ENCODE measurements around the gene WRNIP1.

Gene WRNIP1

DNA sequence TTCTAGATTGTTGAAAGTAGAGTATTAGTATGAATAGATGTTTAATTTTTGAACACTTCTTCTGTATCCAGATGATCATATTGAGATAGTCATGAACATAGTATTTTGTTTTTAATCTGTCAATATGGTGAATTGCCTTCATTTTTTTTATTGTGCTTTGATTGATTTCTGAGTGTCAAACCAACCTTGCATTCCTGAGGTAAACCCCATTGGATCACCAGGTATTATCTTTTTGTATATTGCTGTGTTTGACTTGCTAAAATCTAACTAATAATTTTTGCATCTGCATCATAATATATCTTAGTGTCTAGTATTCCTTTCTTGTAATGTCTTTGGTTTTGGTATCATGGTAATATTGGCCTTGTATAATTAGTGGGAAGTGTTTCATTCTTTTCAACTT is 51.0 kb downstream of the WRNIP1 start:
- Histone ChIP-seq H3K27ac (ENCODE audit: insufficient read depth in 1 of 2, low read depth in 1 of 2, low read length in 2 of 2, poor library complexity in 1 of 2, severe bottlenecking in 2 of 2) (no peak overlapping the region), H3K36me3 (ENCODE audit: control insufficient read depth in 4 of 4, insufficient read depth in 4 of 4, low read length in 3 of 4) (no peaks in the 10 kb centered on the region), H3K27me3 (replicated peaks in 2 of 5; ENCODE audit: control insufficient read depth in 4 of 5, insufficient read depth in 5 of 5, low read length in 4 of 5) (no peaks in the 10 kb centered on the region), H3K4me1 (ENCODE audit: control extremely low read depth in 1 of 4, control insufficient read depth in 4 of 4, insufficient read depth in 4 of 4, low read length in 3 of 4) (peaks cover 30 to 47% (median 40%) of the 10 kb centered on the region in 4 experiments), H3K4me3 (ENCODE audit: control insufficient read depth in 1 of 7, extremely low read depth in 1 of 7, insufficient read depth in 4 of 7, low read depth in 2 of 7, low read length in 6 of 7) (no peak overlapping the region), H3K9me3 (ENCODE audit: control extremely low read depth in 1 of 5, control insufficient read depth in 4 of 5, insufficient read depth in 2 of 5, low read depth in 1 of 5, low read length in 4 of 5) (peaks cover 0 to 9% (median 0%) of the 10 kb centered on the region in 5 experiments)
- DNase-seq, result no peak
- CTCF ChIA-PET, result interaction anchor here (1.1 to 4.6 kb wide), 3 partner anchors 9 to 25 kb away, joined by 3 to 35 read pairs (median 3); no protein-coding TSS in a partner anchor
- POLR2A ChIA-PET, result no interaction called here

DNA sequence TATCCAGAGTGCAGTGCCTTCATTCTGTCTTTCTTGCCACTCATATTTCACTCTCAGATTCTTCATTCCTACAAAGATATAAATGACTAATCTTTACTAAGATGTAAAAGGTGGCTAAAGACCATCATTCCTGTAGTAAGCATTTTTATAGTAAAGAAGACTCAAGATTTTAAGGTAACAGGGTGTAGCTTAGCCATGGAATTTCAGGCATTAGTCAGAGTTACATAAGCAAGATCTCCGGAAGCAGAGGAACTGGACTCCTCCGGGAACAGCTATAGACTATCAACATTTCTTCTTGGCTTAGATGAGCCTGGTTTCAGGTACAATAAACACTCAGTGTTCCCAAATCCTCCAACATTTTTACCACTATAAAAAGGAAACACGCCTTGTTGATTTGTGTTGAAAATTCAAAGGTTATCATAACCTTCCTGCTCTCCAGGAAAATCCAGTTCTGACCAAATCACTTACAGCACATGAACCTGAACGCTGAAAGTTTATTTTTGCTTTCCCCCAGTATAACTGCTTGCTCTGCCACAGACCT is 52.8 kb downstream of the WRNIP1 start:
- H3K36me3 ChIP-seq (ENCODE audit: control insufficient read depth in 4 of 4, insufficient read depth in 4 of 4, low read length in 3 of 4), result no peaks in the 10 kb centered on the region
- peaks cover 41 to 62% (median 49%) of the 10 kb centered on the region in 4 experiments for H3K4me1 ChIP-seq (ENCODE audit: control extremely low read depth in 1 of 4, control insufficient read depth in 4 of 4, insufficient read depth in 4 of 4, low read length in 3 of 4)
- peak overlapping the region in 4 of 7 experiments; percentile 1 to 38 (median 18) for H3K4me3 ChIP-seq (ENCODE audit: control insufficient read depth in 1 of 7, extremely low read depth in 1 of 7, insufficient read depth in 4 of 7, low read depth in 2 of 7, low read length in 6 of 7)
- WGBS (ENCODE audit: insufficient coverage), result 30% methylated on average over 2 of the region's 4 CpGs
- ChIA-PET POLR2A (interaction anchor here (0.6 to 2.4 kb wide), 3 partner anchors 10 to 49 kb away, joined by 3 to 14 read pairs (median 4); partner anchors contain the start of gene SERPINB1), CTCF (interaction anchor here (0.7 to 4.6 kb wide), 12 partner anchors 8 to 28 kb away, joined by 3 to 35 read pairs (median 6); partner anchors contain the start of gene SERPINB1)
- H3K27ac ChIP-seq (ENCODE audit: insufficient read depth in 1 of 2, low read depth in 1 of 2, low read length in 2 of 2, poor library complexity in 1 of 2, severe bottlenecking in 2 of 2), result peak overlapping the region; percentile 92 to 96
- no peaks in the 10 kb centered on the region for H3K27me3 ChIP-seq (replicated peaks in 2 of 5; ENCODE audit: control insufficient read depth in 4 of 5, insufficient read depth in 5 of 5, low read length in 4 of 5)
- no peak for DNase-seq
- H3K9me3 ChIP-seq (ENCODE audit: control extremely low read depth in 1 of 5, control insufficient read depth in 4 of 5, insufficient read depth in 2 of 5, low read depth in 1 of 5, low read length in 4 of 5), result peaks cover 0 to 9% (median 0%) of the 10 kb centered on the region in 5 experiments

DNA sequence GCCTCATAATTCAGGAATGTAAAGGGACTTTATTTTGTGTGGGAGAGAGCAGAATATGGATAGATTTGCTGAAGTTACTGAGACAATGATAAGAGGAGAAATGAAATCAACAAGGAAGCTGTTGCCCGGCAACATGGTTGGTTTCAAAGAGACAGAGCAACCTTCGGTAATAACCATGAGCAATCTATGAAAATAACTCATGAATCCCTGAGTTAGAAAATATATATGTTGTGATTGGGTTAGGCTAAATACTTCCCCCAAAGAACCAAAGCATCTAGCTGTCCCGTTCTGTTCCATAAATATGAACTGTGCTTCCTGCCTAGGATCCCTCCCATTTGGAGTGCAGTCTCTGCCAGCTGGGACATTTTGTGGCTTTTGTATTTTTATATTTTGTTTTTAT is 53.4 kb downstream of the WRNIP1 start:
- peak overlapping the region in 3 of 7 experiments; percentile 1 to 38 (median 21) for H3K4me3 ChIP-seq (ENCODE audit: control insufficient read depth in 1 of 7, extremely low read depth in 1 of 7, insufficient read depth in 4 of 7, low read depth in 2 of 7, low read length in 6 of 7)
- ChIA-PET CTCF (interaction anchor here (0.8 to 4.6 kb wide), 13 partner anchors 10 to 36 kb away, joined by 3 to 35 read pairs (median 6); partner anchors contain the start of gene SERPINB1), POLR2A (interaction anchor here (0.6 to 2.4 kb wide), 4 partner anchors 10 to 49 kb away, joined by 3 to 14 read pairs (median 4); partner anchors contain the start of gene SERPINB1)
- peaks cover 0 to 3% (median under 1%) of the 10 kb centered on the region in 4 experiments for H3K36me3 ChIP-seq (ENCODE audit: control insufficient read depth in 4 of 4, insufficient read depth in 4 of 4, low read length in 3 of 4)
- no peaks in the 10 kb centered on the region for H3K27me3 ChIP-seq (replicated peaks in 2 of 5; ENCODE audit: control insufficient read depth in 4 of 5, insufficient read depth in 5 of 5, low read length in 4 of 5)
- H3K4me1 ChIP-seq (ENCODE audit: control extremely low read depth in 1 of 4, control insufficient read depth in 4 of 4, insufficient read depth in 4 of 4, low read length in 3 of 4), result peaks cover 41 to 68% (median 50%) of the 10 kb centered on the region in 4 experiments
- no CpG with 5 or more reads among the region's 3 CpGs for WGBS (ENCODE audit: insufficient coverage)
- DNase-seq, result peak; percentile 45 to 81 (median 74)
- peak overlapping the region; percentile 92 to 96 for H3K27ac ChIP-seq (ENCODE audit: insufficient read depth in 1 of 2, low read depth in 1 of 2, low read length in 2 of 2, poor library complexity in 1 of 2, severe bottlenecking in 2 of 2)
- peaks cover 0 to 10% (median 0%) of the 10 kb centered on the region in 5 experiments for H3K9me3 ChIP-seq (ENCODE audit: control extremely low read depth in 1 of 5, control insufficient read depth in 4 of 5, insufficient read depth in 2 of 5, low read depth in 1 of 5, low read length in 4 of 5)

DNA sequence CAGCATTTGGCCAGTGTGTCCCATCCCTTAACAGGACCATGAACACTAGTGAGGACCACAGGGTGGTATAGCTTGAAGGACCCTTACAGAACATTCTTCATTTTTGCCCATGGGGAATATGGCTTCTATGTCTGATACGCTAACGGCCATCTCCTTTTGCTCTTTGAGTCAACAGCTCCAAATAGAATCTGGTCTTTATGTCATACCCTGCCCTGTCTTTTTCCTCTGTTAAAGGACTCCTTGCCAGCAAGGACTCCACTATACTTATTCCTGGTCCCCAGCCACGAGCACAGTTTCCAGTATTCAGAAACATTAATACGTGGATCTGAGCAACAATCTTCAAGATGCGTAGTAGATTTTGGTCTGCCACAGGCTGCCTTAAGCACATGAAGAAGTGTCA is 53.9 kb downstream of the WRNIP1 start:
- DNase-seq, result no peak
- POLR2A ChIA-PET, result interaction anchor here (1.2 to 2.4 kb wide), 3 partner anchors 9 to 26 kb away, joined by 3 to 14 read pairs (median 4); partner anchors contain the start of gene SERPINB1
- Histone ChIP-seq H3K27ac (ENCODE audit: insufficient read depth in 1 of 2, low read depth in 1 of 2, low read length in 2 of 2, poor library complexity in 1 of 2, severe bottlenecking in 2 of 2) (peak overlapping the region; percentile 92 to 96), H3K36me3 (ENCODE audit: control insufficient read depth in 4 of 4, insufficient read depth in 4 of 4, low read length in 3 of 4) (peaks cover 0 to 3% (median under 1%) of the 10 kb centered on the region in 4 experiments), H3K4me1 (ENCODE audit: control extremely low read depth in 1 of 4, control insufficient read depth in 4 of 4, insufficient read depth in 4 of 4, low read length in 3 of 4) (peaks cover 41 to 72% (median 50%) of the 10 kb centered on the region in 4 experiments), H3K4me3 (ENCODE audit: control insufficient read depth in 1 of 7, extremely low read depth in 1 of 7, insufficient read depth in 4 of 7, low read depth in 2 of 7, low read length in 6 of 7) (peak overlapping the region in 1 of 7 experiments; percentile 1), H3K9me3 (ENCODE audit: control extremely low read depth in 1 of 5, control insufficient read depth in 4 of 5, insufficient read depth in 2 of 5, low read depth in 1 of 5, low read length in 4 of 5) (peaks cover 0 to 12% (median 0%) of the 10 kb centered on the region in 5 experiments), H3K27me3 (replicated peaks in 2 of 5; ENCODE audit: control insufficient read depth in 4 of 5, insufficient read depth in 5 of 5, low read length in 4 of 5) (no peaks in the 10 kb centered on the region)
- CTCF ChIA-PET, result interaction anchor here (0.8 to 4.6 kb wide), 13 partner anchors 9 to 36 kb away, joined by 3 to 35 read pairs (median 6); partner anchors contain the start of gene SERPINB1
- WGBS (ENCODE audit: insufficient coverage), result 97% methylated on average over 3 of the region's 5 CpGs

DNA sequence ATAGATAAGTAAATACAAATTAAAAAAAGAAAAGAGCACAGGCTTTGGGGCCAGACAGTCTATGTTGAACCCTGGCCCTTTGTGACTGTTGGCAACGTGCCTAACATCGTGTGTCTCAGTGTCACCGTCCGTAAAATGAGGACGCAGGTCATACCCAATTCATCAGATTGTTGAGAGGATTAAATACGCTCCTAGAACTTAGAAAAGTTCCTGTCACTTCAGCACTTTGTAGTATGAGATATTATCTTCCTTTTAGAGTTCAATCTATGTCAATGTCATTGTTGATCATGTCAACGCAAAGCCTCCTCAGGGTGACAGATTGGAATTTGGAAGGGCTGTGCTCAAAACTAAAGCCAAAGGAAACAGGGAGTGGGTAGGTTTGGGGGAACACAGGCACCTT is 54.8 kb downstream of the WRNIP1 start:
- POLR2A ChIA-PET, result interaction anchor here (0.6 to 2.4 kb wide), 6 partner anchors 14 to 29 kb away, joined by 3 to 14 read pairs (median 4); partner anchors contain the start of gene SERPINB1
- Histone ChIP-seq H3K27ac (ENCODE audit: insufficient read depth in 1 of 2, low read depth in 1 of 2, low read length in 2 of 2, poor library complexity in 1 of 2, severe bottlenecking in 2 of 2) (peak overlapping the region; percentile 92 to 96), H3K4me3 (ENCODE audit: control insufficient read depth in 1 of 7, extremely low read depth in 1 of 7, insufficient read depth in 4 of 7, low read depth in 2 of 7, low read length in 6 of 7) (peak overlapping the region in 5 of 7 experiments; percentile 4 to 66 (median 29)), H3K27me3 (replicated peaks in 2 of 5; ENCODE audit: control insufficient read depth in 4 of 5, insufficient read depth in 5 of 5, low read length in 4 of 5) (no peaks in the 10 kb centered on the region), H3K36me3 (ENCODE audit: control insufficient read depth in 4 of 4, insufficient read depth in 4 of 4, low read length in 3 of 4) (peaks cover 0 to 3% (median under 1%) of the 10 kb centered on the region in 4 experiments), H3K9me3 (ENCODE audit: control extremely low read depth in 1 of 5, control insufficient read depth in 4 of 5, insufficient read depth in 2 of 5, low read depth in 1 of 5, low read length in 4 of 5) (peaks cover 0 to 12% (median 0%) of the 10 kb centered on the region in 5 experiments), H3K4me1 (ENCODE audit: control extremely low read depth in 1 of 4, control insufficient read depth in 4 of 4, insufficient read depth in 4 of 4, low read length in 3 of 4) (peaks cover 41 to 74% (median 53%) of the 10 kb centered on the region in 4 experiments)
- CTCF ChIA-PET, result interaction anchor here (1.1 to 4.6 kb wide), 5 partner anchors 13 to 37 kb away, joined by 3 to 35 read pairs (median 4); partner anchors contain the start of gene SERPINB1
- DNase-seq, result no peak
- 3% methylated on average over 6 of the region's 7 CpGs for WGBS (ENCODE audit: insufficient coverage)

DNA sequence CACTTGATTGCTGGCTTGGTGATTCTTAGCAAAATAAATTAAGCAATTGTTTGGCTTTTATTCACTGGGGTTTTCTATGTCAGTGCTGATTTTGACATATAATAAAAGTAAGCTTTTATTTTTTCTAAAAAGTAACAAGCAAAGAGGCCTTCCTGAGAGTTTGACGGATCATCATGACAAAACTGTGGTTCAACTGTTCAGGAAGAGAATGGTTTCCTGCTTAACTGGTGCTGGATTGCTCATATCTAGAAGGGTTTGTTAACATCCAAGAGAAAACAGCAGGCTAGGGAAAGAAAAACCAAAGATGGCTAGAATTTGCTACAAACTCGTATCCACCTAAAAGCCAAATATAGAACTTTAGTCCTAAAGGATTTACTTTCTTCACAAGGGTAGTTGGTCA is 55.2 kb downstream of the WRNIP1 start:
- WGBS (ENCODE audit: insufficient coverage), result no CpG with 5 or more reads among the region's 2 CpGs
- peaks cover 0 to 12% (median 0%) of the 10 kb centered on the region in 5 experiments for H3K9me3 ChIP-seq (ENCODE audit: control extremely low read depth in 1 of 5, control insufficient read depth in 4 of 5, insufficient read depth in 2 of 5, low read depth in 1 of 5, low read length in 4 of 5)
- H3K27me3 ChIP-seq (replicated peaks in 2 of 5; ENCODE audit: control insufficient read depth in 4 of 5, insufficient read depth in 5 of 5, low read length in 4 of 5), result no peaks in the 10 kb centered on the region
- peaks cover 0 to 3% (median under 1%) of the 10 kb centered on the region in 4 experiments for H3K36me3 ChIP-seq (ENCODE audit: control insufficient read depth in 4 of 4, insufficient read depth in 4 of 4, low read length in 3 of 4)
- POLR2A ChIA-PET, result interaction anchor here (0.6 to 1.4 kb wide), 5 partner anchors 13 to 29 kb away, joined by 3 to 13 read pairs (median 3); partner anchors contain the start of gene SERPINB1
- H3K27ac ChIP-seq (ENCODE audit: insufficient read depth in 1 of 2, low read depth in 1 of 2, low read length in 2 of 2, poor library complexity in 1 of 2, severe bottlenecking in 2 of 2), result peak overlapping the region; percentile 92 to 96
- peak overlapping the region in 4 of 7 experiments; percentile 4 to 66 (median 36) for H3K4me3 ChIP-seq (ENCODE audit: control insufficient read depth in 1 of 7, extremely low read depth in 1 of 7, insufficient read depth in 4 of 7, low read depth in 2 of 7, low read length in 6 of 7)
- CTCF ChIA-PET, result interaction anchor here (1.1 to 4.6 kb wide), 4 partner anchors 13 to 22 kb away, joined by 3 to 35 read pairs (median 5); partner anchors contain the start of gene SERPINB1
- H3K4me1 ChIP-seq (ENCODE audit: control extremely low read depth in 1 of 4, control insufficient read depth in 4 of 4, insufficient read depth in 4 of 4, low read length in 3 of 4), result peaks cover 41 to 74% (median 53%) of the 10 kb centered on the region in 4 experiments
- DNase-seq, result peak; percentile 88 to 95 (median 90)

Data from common myeloid progenitor, CD34-positive (primary cell).